DND-41 (cell line): ENCODE measurements around the gene TSTD2.

Source experiments
- EZH2 ChIP-seq: IDR thresholded peaks from 3 replicates; pipeline ENCODE4 v1.6.1; 2012; ENCODE audit warnings: borderline replicate concordance, low read depth, mild to moderate bottlenecking, moderate library complexity, low read length, inconsistent platforms; ENCODE audit not compliant: severe bottlenecking
- TF ChIP-seq, protein P1 (sequence below): IDR thresholded peaks from 2 replicates; pipeline ENCODE4 v1.5.1; 2012; ENCODE audit warnings: borderline replicate concordance, low read length, moderate library complexity, mild to moderate bottlenecking; ENCODE audit not compliant: poor library complexity, severe bottlenecking; ENCODE audit errors: extremely low read depth

DNA sequence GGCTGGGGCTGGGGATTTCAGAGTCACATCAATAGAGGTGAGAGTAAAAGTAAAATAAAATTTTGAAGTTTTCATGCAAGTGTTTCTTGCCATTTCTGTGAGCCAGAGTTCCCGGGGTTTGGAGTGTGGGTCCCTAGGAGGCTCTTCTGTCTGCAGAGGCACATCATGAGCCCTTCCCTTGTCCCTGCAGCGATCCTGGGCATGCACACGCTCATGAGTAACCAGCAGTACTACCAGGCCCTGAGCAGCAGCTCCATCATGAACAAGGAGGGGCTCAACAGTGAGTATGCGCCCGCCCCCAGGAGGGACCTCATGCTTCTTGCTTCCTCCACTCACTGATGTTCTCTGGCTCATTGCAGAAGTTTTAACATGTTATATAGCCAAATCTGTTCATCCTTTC lies 70.6 kb downstream of the TSTD2 start:
- TF ChIP-seq, protein P1, sequence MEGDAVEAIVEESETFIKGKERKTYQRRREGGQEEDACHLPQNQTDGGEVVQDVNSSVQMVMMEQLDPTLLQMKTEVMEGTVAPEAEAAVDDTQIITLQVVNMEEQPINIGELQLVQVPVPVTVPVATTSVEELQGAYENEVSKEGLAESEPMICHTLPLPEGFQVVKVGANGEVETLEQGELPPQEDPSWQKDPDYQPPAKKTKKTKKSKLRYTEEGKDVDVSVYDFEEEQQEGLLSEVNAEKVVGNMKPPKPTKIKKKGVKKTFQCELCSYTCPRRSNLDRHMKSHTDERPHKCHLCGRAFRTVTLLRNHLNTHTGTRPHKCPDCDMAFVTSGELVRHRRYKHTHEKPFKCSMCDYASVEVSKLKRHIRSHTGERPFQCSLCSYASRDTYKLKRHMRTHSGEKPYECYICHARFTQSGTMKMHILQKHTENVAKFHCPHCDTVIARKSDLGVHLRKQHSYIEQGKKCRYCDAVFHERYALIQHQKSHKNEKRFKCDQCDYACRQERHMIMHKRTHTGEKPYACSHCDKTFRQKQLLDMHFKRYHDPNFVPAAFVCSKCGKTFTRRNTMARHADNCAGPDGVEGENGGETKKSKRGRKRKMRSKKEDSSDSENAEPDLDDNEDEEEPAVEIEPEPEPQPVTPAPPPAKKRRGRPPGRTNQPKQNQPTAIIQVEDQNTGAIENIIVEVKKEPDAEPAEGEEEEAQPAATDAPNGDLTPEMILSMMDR: no peak
- TF ChIP-seq EZH2: no peak
